Activated T-cell treated with anti-CD3 and anti-CD28 coated beads for 1 hour (primary cell): Measurements from ENCODE around the gene PCOLCE2.
"Not testable (repeated sequence)": the region's sequence is repeated elsewhere in the genome, so short reads cannot be mapped to it uniquely, and the experiment has no call there.

Experiments
- DNase-seq: peaks from one replicate; pipeline ENCODE4 v3.0.0-alpha.2; 2020; ENCODE audit warnings: low read depth

Gene PCOLCE2

GRCh38 chr3:142898346-142899213 lies 9.7 kb upstream of the PCOLCE2 start:
- no peak for DNase-seq

GRCh38 chr3:142897807-142898206 lies 8.9 kb upstream of the PCOLCE2 start:
- DNase-seq, result no peak

- DNase-seq, result no peak
Observed at GRCh38 chr3:142896996-142897395, 8.1 kb upstream of the PCOLCE2 start.

GRCh38 chr3:142896201-142896755 lies 7.4 kb upstream of the PCOLCE2 start:
- DNase-seq, result no peak

DNA sequence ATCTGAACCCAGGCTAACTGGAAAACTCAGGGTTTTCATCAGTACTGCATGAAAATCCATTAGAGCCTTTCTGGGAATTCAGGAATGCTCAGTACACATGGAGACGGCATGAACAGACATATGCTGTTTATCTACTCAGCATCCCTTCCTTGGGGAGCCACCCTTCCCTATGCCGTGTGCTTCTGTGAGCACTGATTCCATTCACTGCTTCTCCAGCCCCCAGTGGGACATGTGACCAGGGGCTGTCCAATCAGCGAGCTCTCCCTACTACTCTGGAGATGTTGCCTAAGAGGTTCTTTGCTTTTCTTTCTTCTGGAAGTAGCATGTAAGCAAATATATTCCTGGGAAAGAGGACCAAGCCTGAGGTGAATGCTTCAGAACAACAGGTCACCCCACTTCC lies 5.6 kb upstream of the PCOLCE2 start:
- DNase-seq, result no peak

DNA sequence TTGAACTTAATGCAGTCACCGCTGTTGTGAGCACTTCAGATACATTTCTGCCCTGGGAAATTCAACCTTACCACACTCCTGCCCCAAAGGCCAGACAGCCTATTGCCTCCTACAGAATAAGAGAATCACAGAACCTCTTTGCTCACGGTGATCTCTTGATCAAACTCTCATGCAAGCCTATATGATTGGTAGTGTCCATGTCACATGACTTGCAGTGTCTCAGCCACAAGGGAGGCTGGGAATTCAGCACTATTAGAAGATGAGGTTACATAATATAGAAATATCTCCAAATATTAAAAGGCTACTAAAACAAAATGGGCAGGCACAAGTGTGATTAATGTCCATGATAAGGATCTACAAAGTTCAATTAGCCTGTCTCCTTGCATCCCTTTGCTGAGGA lies 3.8 kb upstream of the PCOLCE2 start:
- no peak for DNase-seq

GRCh38 chr3:142890592-142890991 lies 1.7 kb upstream of the PCOLCE2 start:
- DNase-seq, result no peak

- DNase-seq, result no peak
Observed at GRCh38 chr3:142889212-142890014, 530 bp upstream of the PCOLCE2 start.

- DNase-seq, result no peak
Observed at GRCh38 chr3:142888099-142888480, 793 bp downstream of the PCOLCE2 start.

- no peak for DNase-seq
Observed at GRCh38 chr3:142886940-142887339, 1.9 kb downstream of the PCOLCE2 start.

- no peak for DNase-seq
Observed at GRCh38 chr3:142886021-142886420, 2.9 kb downstream of the PCOLCE2 start.

GRCh38 chr3:142884531-142884930 lies 4.4 kb downstream of the PCOLCE2 start:
- DNase-seq, result no peak

DNA sequence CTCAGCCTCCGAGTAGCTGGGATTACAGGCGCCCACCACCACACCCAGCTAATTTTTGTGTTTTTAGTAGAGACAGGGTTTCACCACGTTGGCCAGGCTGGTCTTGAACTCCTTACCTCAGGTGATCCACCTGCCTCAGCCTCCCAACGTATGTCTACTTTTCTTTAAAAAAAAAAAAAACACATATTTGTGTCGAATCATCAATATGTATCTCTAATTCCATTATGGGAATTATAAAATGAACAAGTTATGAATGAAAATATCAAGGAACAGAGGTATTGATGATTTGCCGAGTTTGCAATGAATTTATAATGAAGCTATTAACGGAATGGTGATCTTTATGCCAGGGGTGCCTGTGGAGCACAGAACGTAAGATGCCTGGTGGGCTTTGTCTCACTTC lies 5.3 kb downstream of the PCOLCE2 start:
- not testable (repeated sequence) for DNase-seq

GRCh38 chr3:142881445-142882224 lies 7.2 kb downstream of the PCOLCE2 start:
- no peak for DNase-seq

DNA sequence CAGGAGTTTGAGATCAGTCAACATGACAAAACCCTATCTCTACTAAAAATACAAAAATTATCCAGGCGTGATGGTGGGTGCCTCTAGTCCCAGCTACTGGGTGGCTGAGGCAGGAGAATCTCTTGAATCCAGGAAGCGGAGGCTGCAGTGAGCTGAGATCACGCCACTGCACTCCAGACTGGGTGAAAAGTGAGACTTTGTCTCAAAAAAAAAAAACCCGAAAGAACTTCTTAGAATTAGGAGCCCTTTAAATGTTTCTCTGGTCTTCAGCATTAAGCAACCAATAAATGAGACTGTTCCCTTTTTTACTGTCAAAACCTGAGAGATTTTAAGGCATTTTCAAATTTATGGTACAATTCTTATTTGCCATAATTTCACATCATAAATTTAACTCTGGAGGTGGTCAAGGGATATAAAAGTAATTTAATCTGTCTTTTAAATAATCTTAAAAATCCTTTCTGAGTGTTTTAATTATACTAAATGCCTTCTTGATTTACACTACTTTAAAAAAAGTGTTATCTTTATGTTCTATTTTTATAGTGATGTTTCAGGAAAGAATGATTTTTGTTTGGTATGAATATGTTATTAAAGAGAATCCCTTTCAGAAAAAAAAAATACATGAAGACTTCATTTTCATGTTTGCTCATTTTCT lies 10.1 kb downstream of the PCOLCE2 start:
- DNase-seq, result no peak

DNA sequence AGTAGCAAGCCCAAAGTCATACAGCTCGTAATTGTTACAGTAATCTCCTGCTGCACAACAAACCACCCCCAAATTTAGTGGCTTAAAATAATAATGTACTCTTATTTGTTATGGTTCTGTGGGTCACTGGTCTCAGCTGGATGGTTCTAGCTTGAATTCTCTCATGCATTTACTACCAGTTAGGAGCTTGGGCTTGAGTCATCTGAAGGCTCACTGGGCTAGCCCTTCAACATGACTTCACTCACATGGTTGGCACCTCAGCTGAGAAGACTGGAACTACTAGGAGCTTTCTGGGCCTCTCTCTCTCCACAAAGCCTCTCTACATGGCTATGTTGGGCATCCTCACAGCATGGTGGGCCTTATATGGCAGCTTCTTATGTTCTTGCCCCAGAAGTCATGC lies 12.5 kb downstream of the PCOLCE2 start:
- no peak for DNase-seq

DNA sequence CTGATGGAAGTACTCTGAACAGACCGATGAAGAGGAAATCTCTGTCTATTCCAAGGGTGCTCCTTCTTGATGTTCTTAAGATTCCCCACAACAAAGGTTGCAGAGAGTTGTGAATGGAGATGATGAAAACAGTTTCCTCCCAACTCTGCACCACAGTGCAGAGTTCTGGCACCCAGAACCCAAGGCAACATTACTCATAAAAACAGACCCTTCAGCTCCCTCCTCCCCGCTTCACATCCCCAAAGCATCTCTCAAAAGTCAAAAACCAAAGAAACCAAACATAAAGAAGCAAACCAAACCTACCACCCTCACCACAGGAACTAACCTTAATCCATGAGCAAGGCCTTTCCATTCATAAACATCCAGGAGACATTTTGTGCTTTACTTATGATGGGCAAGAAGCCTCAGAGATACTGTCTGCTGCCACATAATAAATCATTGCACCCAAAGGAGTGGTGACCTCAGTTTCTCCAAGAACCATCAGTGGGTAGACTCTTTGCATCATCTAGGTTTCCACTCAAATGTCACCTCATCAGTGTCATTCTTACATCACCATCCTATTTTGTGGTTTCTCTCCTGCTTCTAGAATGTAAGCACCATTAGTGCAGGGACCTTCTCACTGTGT lies 13.2 kb downstream of the PCOLCE2 start:
- DNase-seq, result no peak

- DNase-seq, result no peak
Observed at GRCh38 chr3:142875099-142875498, 13.8 kb downstream of the PCOLCE2 start.

GRCh38 chr3:142868382-142868781 lies 20.5 kb downstream of the PCOLCE2 start:
- DNase-seq, result not testable (repeated sequence)

- no peak for DNase-seq
Observed at GRCh38 chr3:142866841-142867631, 21.8 kb downstream of the PCOLCE2 start.
